NCI-H2227 treated with DMSO at 0.1 percent for 48 hours (cell line): ENCODE data around the gene ATP2B2.

ENCODE experiments used
- DNase-seq: peaks from one replicate; lab custom pipeline; 2025; lab: John Stamatoyannopoulos, UW

Gene ATP2B2

GRCh38 chr3:10510743-10511432 is 5.5 kb upstream of the ATP2B2 start:
- no peak for DNase-seq

- DNase-seq: no peak
Observed at GRCh38 chr3:10510086-10510742, 4.8 kb upstream of the ATP2B2 start.

GRCh38 chr3:10509325-10509724 is 3.9 kb upstream of the ATP2B2 start:
- DNase-seq: no peak

GRCh38 chr3:10508619-10509260 is 3.4 kb upstream of the ATP2B2 start:
- DNase-seq: no peak

- no peak for DNase-seq
Observed at GRCh38 chr3:10508235-10508618, 2.8 kb upstream of the ATP2B2 start.

GRCh38 chr3:10507331-10507730 is 1.9 kb upstream of the ATP2B2 start:
- DNase-seq: no peak

- no peak for DNase-seq
Observed at GRCh38 chr3:10506696-10507095, 1.3 kb upstream of the ATP2B2 start.

- no peak for DNase-seq
Observed at GRCh38 chr3:10505791-10506585, 602 bp upstream of the ATP2B2 start.

- DNase-seq: no peak
Observed at GRCh38 chr3:10504171-10505049, 976 bp downstream of the ATP2B2 start.

GRCh38 chr3:10503217-10503796 is 2.1 kb downstream of the ATP2B2 start:
- DNase-seq: no peak

- no peak for DNase-seq
Observed at GRCh38 chr3:10502185-10502880, 3.1 kb downstream of the ATP2B2 start.

- DNase-seq: no peak
Observed at GRCh38 chr3:10501664-10502052, 3.7 kb downstream of the ATP2B2 start.

GRCh38 chr3:10500717-10501663 is 4.4 kb downstream of the ATP2B2 start:
- DNase-seq: no peak

- DNase-seq: no peak
Observed at GRCh38 chr3:10498271-10498670, 7.1 kb downstream of the ATP2B2 start.

- no peak for DNase-seq
Observed at GRCh38 chr3:10497439-10497838, 7.9 kb downstream of the ATP2B2 start.

- no peak for DNase-seq
Observed at GRCh38 chr3:10496121-10496863, 9.1 kb downstream of the ATP2B2 start.

- DNase-seq: no peak
Observed at GRCh38 chr3:10495614-10496013, 9.8 kb downstream of the ATP2B2 start.

- no peak for DNase-seq
Observed at GRCh38 chr3:10495003-10495402, 10.4 kb downstream of the ATP2B2 start.

- no peak for DNase-seq
Observed at GRCh38 chr3:10494180-10494579, 11.2 kb downstream of the ATP2B2 start.
